H9 (cell line): ENCODE results near the gene ALPI. TPM values are rescaled to one million over a fixed set of nuclear protein-coding genes. Genes with fewer than 3 reads are reported as not detected.
"Not testable (repeated sequence)": the region's sequence is repeated elsewhere in the genome, so short reads cannot be mapped to it uniquely, and the experiment has no call there.

Source experiments
- DNase-seq: peaks from one replicate; pipeline ENCODE4 v3.0.0-alpha.2; 2017
- H2AFZ ChIP-seq: one replicate; pipeline ENCODE4 v1.6.1; 2013; ENCODE audit warnings: mild to moderate bottlenecking, low read length, control low read depth, moderate library complexity
- H2AK5ac ChIP-seq: 2 replicates; pipeline ENCODE4 v1.6.1; 2013; ENCODE audit warnings: low read length, control low read depth, mixed read lengths; ENCODE audit not compliant: insufficient read length
- H2BK120ac ChIP-seq: one replicate; pipeline ENCODE4 v1.6.1; 2013; ENCODE audit warnings: low read depth, mild to moderate bottlenecking, low read length, control low read depth, inconsistent platforms; ENCODE audit not compliant: poor library complexity, severe bottlenecking
- H2BK12ac ChIP-seq: 2 replicates; pipeline ENCODE4 v1.6.1; 2013; ENCODE audit warnings: low read length, control low read depth, mixed read lengths, low read depth; ENCODE audit not compliant: insufficient read length
- H2BK15ac ChIP-seq: 2 replicates; pipeline ENCODE4 v1.6.1; 2013; ENCODE audit warnings: low read depth, low read length, control low read depth
- H2BK20ac ChIP-seq: one replicate; pipeline ENCODE4 v1.6.1; 2013; ENCODE audit warnings: low read depth, mild to moderate bottlenecking, low read length, control low read depth, inconsistent platforms; ENCODE audit not compliant: poor library complexity, severe bottlenecking
- H2BK5ac ChIP-seq: 2 replicates; pipeline ENCODE4 v1.6.1; 2013; ENCODE audit warnings: low read length, control low read depth, mixed read lengths; ENCODE audit not compliant: insufficient read length
- H3K14ac ChIP-seq: 2 replicates; pipeline ENCODE4 v1.6.1; 2013; ENCODE audit warnings: low read length, control low read depth; ENCODE audit not compliant: insufficient read depth
- H3K18ac ChIP-seq: 2 replicates; pipeline ENCODE4 v1.6.1; 2013; ENCODE audit warnings: low read depth, mild to moderate bottlenecking, mixed read lengths, low read length, control low read depth; ENCODE audit not compliant: insufficient read length
- H3K23ac ChIP-seq: 2 replicates; pipeline ENCODE4 v1.6.1; 2013; ENCODE audit warnings: low read length, control low read depth, mixed read lengths, low read depth; ENCODE audit not compliant: insufficient read length
- H3K23me2 ChIP-seq: 2 replicates; pipeline ENCODE4 v1.6.1; 2013; ENCODE audit warnings: low read depth, mild to moderate bottlenecking, mixed read lengths, low read length, control low read depth; ENCODE audit not compliant: insufficient read length, poor library complexity, severe bottlenecking
- H3K27ac ChIP-seq: 2 replicates; pipeline ENCODE4 v1.5.1; 2013; ENCODE audit warnings: low read length, control low read depth, mixed read lengths, low read depth; ENCODE audit not compliant: insufficient read length
- H3K27me3 ChIP-seq: 2 replicates; pipeline ENCODE4 v1.6.1; 2013; ENCODE audit warnings: low read length, control low read depth, inconsistent platforms; ENCODE audit not compliant: insufficient read depth
- H3K4ac ChIP-seq: 2 replicates; pipeline ENCODE4 v1.6.1; 2013; ENCODE audit warnings: low read depth, mild to moderate bottlenecking, control low read depth, inconsistent platforms, low read length, moderate library complexity
- H3K4me1 ChIP-seq: 2 replicates; pipeline ENCODE4 v1.6.1; 2013; ENCODE audit warnings: low read length, control low read depth, inconsistent platforms; ENCODE audit not compliant: insufficient read depth
- H3K4me2 ChIP-seq: 2 replicates; pipeline ENCODE4 v1.6.1; 2013; ENCODE audit warnings: low read length, control low read depth, mixed read lengths; ENCODE audit not compliant: insufficient read length, insufficient read depth
- H3K56ac ChIP-seq: 2 replicates; pipeline ENCODE4 v1.6.1; 2013; ENCODE audit warnings: low read depth, mild to moderate bottlenecking, mixed read lengths, low read length, control low read depth; ENCODE audit not compliant: insufficient read length
- H3K79me1 ChIP-seq: 2 replicates; pipeline ENCODE4 v1.6.1; 2013; ENCODE audit warnings: low read depth, mild to moderate bottlenecking, moderate library complexity, low read length, control low read depth, inconsistent platforms; ENCODE audit not compliant: insufficient read depth, poor library complexity, severe bottlenecking
- H3K79me2 ChIP-seq: 2 replicates; pipeline ENCODE4 v1.6.1; 2013; ENCODE audit warnings: low read length, control low read depth, inconsistent platforms; ENCODE audit not compliant: insufficient read depth
- H3K9ac ChIP-seq: 2 replicates; pipeline ENCODE4 v1.6.1; 2013; ENCODE audit warnings: low read length, control low read depth, mixed read lengths; ENCODE audit not compliant: insufficient read length; ENCODE audit errors: extremely low read depth
- H3K9me3 ChIP-seq: one replicate; pipeline ENCODE4 v1.6.1; 2013; ENCODE audit warnings: low read depth, low read length, inconsistent platforms; ENCODE audit not compliant: control insufficient read depth
- H3T11ph ChIP-seq: one replicate; pipeline ENCODE4 v1.6.1; 2013; ENCODE audit warnings: mild to moderate bottlenecking, low read length, control low read depth, inconsistent platforms
- H4K20me1 ChIP-seq: one replicate; pipeline ENCODE4 v1.6.1; 2013; ENCODE audit not compliant: control insufficient read depth, insufficient read length, insufficient read depth
- H4K5ac ChIP-seq: 2 replicates; pipeline ENCODE4 v1.6.1; 2013; ENCODE audit warnings: low read depth, mild to moderate bottlenecking, mixed read lengths, low read length, control low read depth; ENCODE audit not compliant: insufficient read length
- H4K8ac ChIP-seq: replicated peaks from 2 replicates; pipeline ENCODE4 v1.6.1; 2013; ENCODE audit warnings: low read length, control low read depth, mixed read lengths, low read depth; ENCODE audit not compliant: insufficient read length
- H4K91ac ChIP-seq: 2 replicates; pipeline ENCODE4 v1.6.1; 2013; ENCODE audit warnings: low read depth, mild to moderate bottlenecking, moderate library complexity, mixed read lengths, low read length, control low read depth; ENCODE audit not compliant: insufficient read length
- H3K27ac Mint-ChIP-seq, 3 experiments: 2 replicates in 2 of 3; 3 replicates in 1 of 3; pipeline ENCODE4 v1.8.0; 2020 to 2021; ENCODE audit warnings: mixed read lengths in 3 of 3, mild to moderate bottlenecking in 1 of 3, moderate library complexity in 1 of 3
- H3K27me3 Mint-ChIP-seq: 2 replicates; pipeline ENCODE4 v1.8.0; 2021; ENCODE audit warnings: low read depth, mild to moderate bottlenecking, moderate library complexity, mixed read lengths
- H3K36me3 Mint-ChIP-seq, 3 experiments: 2 replicates in 2 of 3; 3 replicates in 1 of 3; pipeline ENCODE4 v1.8.0; 2020 to 2021; ENCODE audit warnings: low read depth in 3 of 3, mixed read lengths in 3 of 3; ENCODE audit not compliant: insufficient read depth in 1 of 3
- H3K4me1 Mint-ChIP-seq, 2 experiments: 2 replicates each; pipeline ENCODE4 v1.8.0; 2020; ENCODE audit warnings: mixed read lengths in 2 of 2
- H3K4me3 Mint-ChIP-seq, 2 experiments: 2 replicates in 1 of 2; 3 replicates in 1 of 2; pipeline ENCODE4 v1.8.0; 2020 to 2021; ENCODE audit warnings: mild to moderate bottlenecking in 2 of 2, mixed read lengths in 2 of 2, moderate library complexity in 1 of 2
- H3K9me3 Mint-ChIP-seq, 2 experiments: 2 replicates in 1 of 2; 3 replicates in 1 of 2; pipeline ENCODE4 v1.8.0; 2020; ENCODE audit warnings: mild to moderate bottlenecking in 2 of 2, mixed read lengths in 2 of 2, moderate library complexity in 1 of 2
- WGBS: extraction: QIAGEN DNeasy Blood & Tissue Kit; methylation state at CpG from one replicate; pipeline ENCODE4 v1.1.7; 2013; ENCODE audit warnings: missing lambda C conversion rate, low lambda C conversion rate, mixed read lengths; ENCODE audit not compliant: insufficient read length; ENCODE audit errors: extremely low coverage; 5-methylcytosine and 5-hydroxymethylcytosine counted together
- total RNA-seq: library from RNA; stranded (reverse); gene quantifications from 2 replicates; pipeline ENCODE4 v1.2.1, GENCODE V29; 2021

ALPI gene
- total RNA-seq, 1 experiment from 2014 or later = not detected

GRCh38 chr2:232423407-232423806 lies 32.5 kb upstream of the ALPI start:
- H3K79me1 ChIP-seq, H4K5ac ChIP-seq, H2BK15ac ChIP-seq, H3K18ac ChIP-seq, H3K9ac ChIP-seq, H3K14ac ChIP-seq, H2AK5ac ChIP-seq, H3K4me1 ChIP-seq, H3T11ph ChIP-seq, H4K20me1 ChIP-seq, H2AFZ ChIP-seq, H2BK12ac ChIP-seq, H4K91ac ChIP-seq, H4K8ac ChIP-seq, H3K56ac ChIP-seq, H2BK120ac ChIP-seq, H2BK20ac ChIP-seq, H3K79me2 ChIP-seq, H2BK5ac ChIP-seq, H3K4ac ChIP-seq, H3K23ac ChIP-seq, H3K9me3 ChIP-seq: not testable (repeated sequence)
- DNase-seq = peak; percentile 79
- Histone ChIP-seq H3K4me2 (peak overlapping the region; percentile 32), H3K23me2 (peaks cover 23% of the 10 kb centered on the region), H3K27me3 (peaks cover 23% of the 10 kb centered on the region; the same call in 1 of the 2 replicates), H3K27ac (peak overlapping the region; percentile 90)
- H3K9me3 Mint-ChIP-seq = peaks cover 14% of the 10 kb centered on the region in 2 experiments
- peaks cover 9 to 30% (median 19%) of the 10 kb centered on the region in 3 experiments for H3K36me3 Mint-ChIP-seq
- peaks cover 36% of the 10 kb centered on the region for H3K27me3 Mint-ChIP-seq
- H3K4me3 Mint-ChIP-seq = peak overlapping the region; percentile 41 to 69
- peaks cover 48 to 50% of the 10 kb centered on the region in 2 experiments for H3K4me1 Mint-ChIP-seq
- peak overlapping the region; percentile 95 to 97 (median 96); a peak in 6 of 7 replicates for H3K27ac Mint-ChIP-seq
- no CpG with 5 or more reads among the region's 7 CpGs for WGBS
